Ascending aorta (tissue), 2 donors: ENCODE measurements around the gene MBP. TPM values are rescaled to one million over a fixed set of nuclear protein-coding genes. Genes with fewer than 3 reads are reported as not detected.
A peak's percentile ranks its signal among the peaks of the same experiment; 100 is the strongest.

Source experiments
- DNase-seq, 2 donors: peaks; one replicate each; pipeline ENCODE4 v3.0.0-alpha.2; 2019; ENCODE audit warnings: low spot score in 2 of 2
- H3K27ac ChIP-seq, 2 donors: fragments of 200-600 bp; sonication (generic); one replicate each; pipeline ENCODE4 v1.5.1; 2016 to 2017; ENCODE audit warnings: mild to moderate bottlenecking in 1 of 2
- H3K27me3 ChIP-seq: fragments of 200-600 bp; sonication (generic); one replicate; pipeline ENCODE4 v1.5.1; 2017
- H3K36me3 ChIP-seq, 2 donors: fragments of 200-600 bp; sonication (generic); one replicate each; pipeline ENCODE4 v1.5.1; 2016
- H3K4me1 ChIP-seq, 2 donors: fragments of 200-600 bp; sonication (generic); one replicate each; pipeline ENCODE4 v1.5.1; 2016 to 2017; ENCODE audit warnings: mild to moderate bottlenecking in 1 of 2
- H3K4me3 ChIP-seq, 2 donors: fragments of 200-600 bp; sonication (generic); one replicate each; pipeline ENCODE4 v1.5.1; 2016 to 2017; ENCODE audit warnings: mild to moderate bottlenecking in 1 of 2
- H3K9me3 ChIP-seq, 2 donors: fragments of 200-600 bp; sonication (generic); one replicate each; pipeline ENCODE4 v1.5.1; 2016
- intact Hi-C: fragments of 100-400 bp; cut with DNase I; formaldehyde crosslinking; loops from one replicate; pipeline ENCODE4 v1.15.1; 2023
- total RNA-seq: library from RNA; depleted of rRNA; stranded (reverse); fragments of >200 nt; gene quantifications from one replicate; pipeline ENCODE4 v1.1.0, GENCODE V29; 2016
- TF ChIP-seq, protein P1 (sequence below), 3 experiments: fragments of 200-600 bp in 2 of 3; fragments of 450-650 bp in 1 of 3; sonication (generic) in 2 of 3; IDR thresholded peaks; one replicate each; pipeline ENCODE4 v1.5.1; 2016 to 2019; ENCODE audit warnings: antibody characterized with exemption in 3 of 3, mild to moderate bottlenecking in 1 of 3, moderate library complexity in 1 of 3

The MBP gene
- total RNA-seq, 1 donor from 2014 or later, result 8.1 TPM

DNA sequence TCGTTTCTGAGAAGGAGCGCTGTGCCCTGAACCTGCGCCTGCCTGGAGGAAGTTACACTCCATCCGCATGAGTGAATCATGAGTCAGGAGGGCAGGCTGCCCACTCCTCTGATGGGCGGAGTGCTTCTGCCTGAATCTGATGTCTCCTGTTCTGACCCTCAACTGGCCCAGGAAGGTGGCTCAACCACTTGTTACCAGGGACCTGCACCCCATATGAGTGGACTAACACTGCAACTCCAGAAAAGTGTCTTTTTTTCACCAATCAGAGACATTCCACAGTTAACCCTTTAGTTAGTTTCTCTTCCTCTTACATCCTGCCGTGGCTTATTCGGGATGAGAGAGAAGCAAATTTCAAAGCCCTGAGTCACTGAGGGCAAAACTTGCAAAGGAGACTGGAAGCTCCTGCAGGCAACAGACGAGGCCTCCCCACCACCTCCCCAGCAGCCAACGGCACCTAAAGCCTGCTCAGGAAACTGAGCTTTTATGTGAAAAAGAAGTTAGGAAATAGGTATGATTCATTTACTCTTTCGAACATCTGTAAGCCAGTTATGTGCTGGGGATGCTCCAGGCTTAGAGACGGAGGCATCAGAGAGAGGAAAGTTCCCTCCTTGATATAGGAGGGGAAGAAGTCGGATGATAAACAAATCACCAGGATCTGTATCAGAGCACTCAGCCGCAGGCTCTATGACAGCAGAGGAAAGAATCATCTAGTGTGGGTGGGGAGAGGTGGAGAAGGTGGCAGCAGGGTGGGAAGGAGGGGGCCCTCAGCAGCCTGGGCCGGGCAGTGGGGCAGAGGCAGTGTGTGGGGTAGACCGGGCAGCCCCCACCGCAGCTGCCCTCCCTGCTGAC is 30.9 kb downstream of the MBP start:
- Histone ChIP-seq H3K36me3 (no peaks in the 10 kb centered on the region), H3K27ac (peak overlapping the region; percentile 73 to 84), H3K4me1 (peaks cover 16 to 50% of the 10 kb centered on the region in 2 donors), H3K4me3 (peak overlapping the region in 1 of 2 donors; percentile 0), H3K27me3 (no peaks in the 10 kb centered on the region), H3K9me3 (no peaks in the 10 kb centered on the region)
- peak; percentile 84 to 94 for DNase-seq
- TF ChIP-seq, protein P1, sequence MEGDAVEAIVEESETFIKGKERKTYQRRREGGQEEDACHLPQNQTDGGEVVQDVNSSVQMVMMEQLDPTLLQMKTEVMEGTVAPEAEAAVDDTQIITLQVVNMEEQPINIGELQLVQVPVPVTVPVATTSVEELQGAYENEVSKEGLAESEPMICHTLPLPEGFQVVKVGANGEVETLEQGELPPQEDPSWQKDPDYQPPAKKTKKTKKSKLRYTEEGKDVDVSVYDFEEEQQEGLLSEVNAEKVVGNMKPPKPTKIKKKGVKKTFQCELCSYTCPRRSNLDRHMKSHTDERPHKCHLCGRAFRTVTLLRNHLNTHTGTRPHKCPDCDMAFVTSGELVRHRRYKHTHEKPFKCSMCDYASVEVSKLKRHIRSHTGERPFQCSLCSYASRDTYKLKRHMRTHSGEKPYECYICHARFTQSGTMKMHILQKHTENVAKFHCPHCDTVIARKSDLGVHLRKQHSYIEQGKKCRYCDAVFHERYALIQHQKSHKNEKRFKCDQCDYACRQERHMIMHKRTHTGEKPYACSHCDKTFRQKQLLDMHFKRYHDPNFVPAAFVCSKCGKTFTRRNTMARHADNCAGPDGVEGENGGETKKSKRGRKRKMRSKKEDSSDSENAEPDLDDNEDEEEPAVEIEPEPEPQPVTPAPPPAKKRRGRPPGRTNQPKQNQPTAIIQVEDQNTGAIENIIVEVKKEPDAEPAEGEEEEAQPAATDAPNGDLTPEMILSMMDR (IDR thresholded peaks at IDR 0.05), result no peak
- intact Hi-C loops, result loop anchor here (1.0 to 2.0 kb wide), 3 partner anchors 15 to 34 kb away; no protein-coding TSS in a partner anchor

DNA sequence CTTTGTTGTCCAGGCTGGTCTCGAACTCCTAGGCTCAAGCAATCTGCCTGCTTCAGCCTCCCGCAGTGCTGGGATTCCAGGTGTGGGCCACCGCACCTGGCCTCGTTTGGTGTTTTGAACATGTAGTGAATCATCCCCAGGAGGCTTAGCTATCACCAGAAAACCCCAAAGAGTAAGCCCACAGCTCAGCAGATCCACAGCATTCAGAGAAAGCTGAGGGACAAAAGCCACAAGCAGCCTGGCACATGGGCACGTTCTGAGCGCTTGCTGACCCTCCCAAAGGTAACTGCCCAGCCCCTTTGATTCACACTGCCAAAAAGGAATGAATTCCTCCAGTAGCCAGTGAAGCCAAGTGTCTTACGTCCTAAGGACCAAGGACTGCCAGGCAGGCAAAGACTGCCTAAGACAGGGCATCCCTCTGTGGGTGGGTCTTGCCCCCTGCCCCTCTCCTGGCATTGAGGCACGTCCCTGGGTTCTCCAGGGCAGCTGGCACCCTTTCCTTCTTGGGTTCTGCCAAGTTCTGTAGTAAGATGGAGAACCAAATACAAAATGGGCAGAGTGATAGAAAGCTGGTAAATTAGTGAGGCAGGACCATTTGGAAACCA is 31.7 kb downstream of the MBP start:
- Histone ChIP-seq H3K9me3 (no peaks in the 10 kb centered on the region), H3K4me3 (peak overlapping the region in 1 of 2 donors; percentile 0), H3K27me3 (no peaks in the 10 kb centered on the region), H3K27ac (peak overlapping the region; percentile 73 to 84), H3K36me3 (no peaks in the 10 kb centered on the region), H3K4me1 (peaks cover 16 to 48% of the 10 kb centered on the region in 2 donors)
- TF ChIP-seq, protein P1 (IDR thresholded peaks at IDR 0.05), result no peak
- DNase-seq, result no peak
- intact Hi-C loops, result loop anchor here (1.0 to 2.0 kb wide), 3 partner anchors 14 to 34 kb away; no protein-coding TSS in a partner anchor

DNA sequence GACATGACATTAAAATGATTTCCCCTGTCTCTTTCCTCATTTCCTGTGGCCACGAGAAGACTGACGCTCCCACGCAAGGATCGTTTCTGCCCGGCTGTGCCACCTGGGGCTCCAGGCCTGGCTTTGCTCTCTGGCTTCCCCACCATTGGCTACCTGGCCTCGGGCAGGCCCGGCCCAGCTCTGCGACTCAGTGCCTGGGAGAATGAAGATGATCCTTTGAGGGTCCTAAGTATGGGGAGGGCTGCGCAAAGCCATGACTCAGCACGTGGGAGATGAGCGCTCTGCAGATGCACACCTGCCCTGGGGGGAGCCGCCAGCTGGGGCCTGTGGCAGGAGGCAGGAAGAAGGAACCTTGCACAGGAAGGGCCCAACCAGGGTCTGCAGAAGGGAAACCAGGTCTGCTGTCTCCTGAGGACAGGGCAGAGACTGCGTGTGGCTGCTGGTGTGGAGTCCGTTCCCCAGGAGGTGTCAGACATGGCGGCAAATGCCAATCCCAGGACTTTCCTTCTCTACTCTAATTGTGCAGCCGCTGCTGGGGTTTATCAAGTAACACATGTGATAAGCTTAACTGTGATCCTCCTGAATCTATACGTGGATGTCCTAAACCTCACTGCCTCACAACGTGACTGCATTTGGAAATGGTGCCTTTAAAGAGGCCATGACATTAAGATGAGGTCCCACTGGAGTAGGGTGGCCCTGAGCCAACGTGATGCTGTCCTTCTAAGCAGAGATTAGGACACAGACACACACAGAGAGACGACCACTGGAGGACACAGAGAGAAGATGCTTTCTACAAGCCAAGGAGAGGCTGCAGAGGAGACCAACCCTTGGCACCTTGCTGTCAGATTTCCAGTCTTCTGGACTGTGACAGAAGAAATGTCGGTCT is 32.9 kb downstream of the MBP start:
- Histone ChIP-seq H3K4me1 (peaks cover 16 to 46% of the 10 kb centered on the region in 2 donors), H3K9me3 (no peaks in the 10 kb centered on the region), H3K27me3 (no peaks in the 10 kb centered on the region), H3K4me3 (no peak overlapping the region), H3K36me3 (no peaks in the 10 kb centered on the region), H3K27ac (peak overlapping the region in 1 of 2 donors; percentile 84)
- no peak for DNase-seq
- TF ChIP-seq, protein P1 (IDR thresholded peaks at IDR 0.05), result no peak
- intact Hi-C loops, result loop anchor here (2.0 kb wide), 2 partner anchors 13 to 29 kb away; no protein-coding TSS in a partner anchor

DNA sequence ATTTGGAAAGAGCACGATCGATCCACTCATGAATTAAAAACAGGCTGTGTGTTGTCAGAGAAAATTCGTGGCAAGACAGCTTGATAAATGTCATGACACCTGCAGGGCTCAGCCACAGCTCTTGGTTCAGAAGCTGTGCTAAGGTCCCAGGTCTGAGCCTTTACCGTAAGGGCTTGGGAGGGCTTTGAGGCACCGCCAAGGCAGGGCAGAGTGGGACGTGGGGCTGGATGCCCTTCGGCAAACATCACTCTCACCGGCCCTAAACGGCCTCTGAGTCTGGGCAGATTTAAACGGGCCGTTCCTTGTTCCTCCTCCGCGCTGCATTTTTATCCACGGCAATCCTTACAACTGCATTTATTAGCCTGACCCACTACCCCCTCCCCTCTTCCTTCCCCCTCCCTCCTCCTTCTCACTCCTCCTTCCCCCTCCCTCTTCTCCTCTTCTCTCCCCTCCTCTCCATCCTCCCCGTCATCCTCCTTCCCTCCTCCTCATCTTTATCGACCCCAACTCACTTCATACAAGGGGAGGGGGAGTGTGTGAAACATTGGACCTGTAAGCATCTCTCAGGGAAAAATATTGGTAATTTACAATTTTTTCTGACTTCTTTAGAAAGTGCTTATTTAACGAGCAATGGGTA is 33.9 kb downstream of the MBP start:
- intact Hi-C loops, result no loop called here
- H3K36me3 ChIP-seq, result no peaks in the 10 kb centered on the region
- peak overlapping the region in 1 of 2 donors; percentile 26 for H3K4me3 ChIP-seq
- no peaks in the 10 kb centered on the region for H3K9me3 ChIP-seq
- TF ChIP-seq, protein P1 (IDR thresholded peaks at IDR 0.05), result no peak
- peak overlapping the region in 1 of 2 donors; percentile 10 for H3K27ac ChIP-seq
- no peak for DNase-seq
- H3K27me3 ChIP-seq, result no peaks in the 10 kb centered on the region
- H3K4me1 ChIP-seq, result peaks cover 14 to 38% of the 10 kb centered on the region in 2 donors

DNA sequence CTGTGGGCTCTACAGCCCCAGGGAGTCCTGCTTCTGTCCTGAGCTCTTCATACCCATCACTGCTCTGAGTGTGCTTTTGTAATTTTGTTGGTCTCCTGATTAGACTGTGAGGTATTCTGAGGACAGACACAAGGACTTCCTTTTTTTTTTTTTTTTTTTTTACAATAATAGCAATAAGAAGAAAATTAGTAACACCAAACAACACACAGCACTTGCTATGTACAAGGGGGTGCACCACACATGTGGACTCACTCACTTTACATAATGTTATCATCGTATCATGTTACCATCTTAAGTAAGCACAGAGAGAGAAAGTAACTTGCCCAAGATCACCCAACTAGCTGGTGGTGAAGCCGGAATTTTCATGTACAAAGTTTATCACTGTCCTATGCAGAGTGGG is 34.6 kb downstream of the MBP start:
- no peaks in the 10 kb centered on the region for H3K27me3 ChIP-seq
- peak overlapping the region in 1 of 2 donors; percentile 26 for H3K4me3 ChIP-seq
- H3K36me3 ChIP-seq, result no peaks in the 10 kb centered on the region
- DNase-seq, result no peak
- no peaks in the 10 kb centered on the region for H3K9me3 ChIP-seq
- TF ChIP-seq, protein P1 (IDR thresholded peaks at IDR 0.05), result no peak
- peak overlapping the region in 1 of 2 donors; percentile 10 for H3K27ac ChIP-seq
- intact Hi-C loops, result no loop called here
- peaks cover 12 to 33% of the 10 kb centered on the region in 2 donors for H3K4me1 ChIP-seq
